Measurements from ENCODE around the gene NBAS.
"Not testable (repeated sequence)": the region's sequence is repeated elsewhere in the genome, so short reads cannot be mapped to it uniquely, and the experiment has no call there.

Gene NBAS

GRCh38 chr2:15544227-15544626 is 16.9 kb downstream of the NBAS start:
- Histone ChIP-seq H3K79me2 (ENCODE audit: insufficient read depth, low read length) (no peaks in the 10 kb centered on the region), H3K27me3 (ENCODE audit: insufficient read depth, low read length) (no peaks in the 10 kb centered on the region)

GRCh38 chr2:15543541-15543940 is 17.6 kb downstream of the NBAS start:
- Histone ChIP-seq H3K27me3 (ENCODE audit: insufficient read depth, low read length) (no peaks in the 10 kb centered on the region), H3K9ac (ENCODE audit: low read length) (no peak overlapping the region), H2AFZ (ENCODE audit: low read length) (no peak overlapping the region), H3K27ac (ENCODE audit: low read depth, low read length, poor library complexity, severe bottlenecking) (no peak overlapping the region), H3K9me2 (ENCODE audit: low read depth, low read length) (no peaks in the 10 kb centered on the region), H3F3A (ENCODE audit: insufficient read depth, low read length) (no peaks in the 10 kb centered on the region), H3K9me3 (ENCODE audit: low read length) (no peaks in the 10 kb centered on the region), H3K4me3 (ENCODE audit: low read depth, low read length, poor library complexity, severe bottlenecking) (no peak overlapping the region), H3K4me1 (ENCODE audit: insufficient read depth, low read length, severe bottlenecking) (peaks cover 11% of the 10 kb centered on the region), H3K79me2 (ENCODE audit: insufficient read depth, low read length) (no peaks in the 10 kb centered on the region), H4K20me1 (ENCODE audit: insufficient read depth, low read length) (no peaks in the 10 kb centered on the region), H3K4me2 (ENCODE audit: low read length) (no peak overlapping the region), H3K36me3 (ENCODE audit: insufficient read depth, low read length) (peaks cover 3% of the 10 kb centered on the region; the same call in 1 of the 2 replicates)
- TF ChIP-seq EZH2 (IDR thresholded peaks at IDR 0.05; ENCODE audit: borderline replicate concordance, low read length), result no peak
- TF ChIP-seq CTCF (IDR thresholded peaks at IDR 0.05; ENCODE audit: low read length), result no peak

More at GRCh38 chr2:15544227-15544626, 16.9 kb downstream of the NBAS start:
- peaks cover 11% of the 10 kb centered on the region for H3K4me1 ChIP-seq (ENCODE audit: insufficient read depth, low read length, severe bottlenecking)
- H3K4me3 ChIP-seq (ENCODE audit: low read depth, low read length, poor library complexity, severe bottlenecking), result no peak overlapping the region
- no peak overlapping the region for H3K4me2 ChIP-seq (ENCODE audit: low read length)
- H3K27ac ChIP-seq (ENCODE audit: low read depth, low read length, poor library complexity, severe bottlenecking), result no peak overlapping the region
- H3K9me2 ChIP-seq (ENCODE audit: low read depth, low read length), result no peaks in the 10 kb centered on the region
- H3F3A ChIP-seq (ENCODE audit: insufficient read depth, low read length), result no peaks in the 10 kb centered on the region
- no peaks in the 10 kb centered on the region for H3K9me3 ChIP-seq (ENCODE audit: low read length)
- no peak overlapping the region for H2AFZ ChIP-seq (ENCODE audit: low read length)
- H4K20me1 ChIP-seq (ENCODE audit: insufficient read depth, low read length), result no peaks in the 10 kb centered on the region
- H3K9ac ChIP-seq (ENCODE audit: low read length), result no peak overlapping the region
- H3K36me3 ChIP-seq (ENCODE audit: insufficient read depth, low read length), result peaks cover 3% of the 10 kb centered on the region; the same call in 1 of the 2 replicates
- TF ChIP-seq CTCF (IDR thresholded peaks at IDR 0.05; ENCODE audit: low read length) (no peak), EZH2 (IDR thresholded peaks at IDR 0.05; ENCODE audit: borderline replicate concordance, low read length) (no peak)

GRCh38 chr2:15543053-15543452 is 18.1 kb downstream of the NBAS start:
- no peaks in the 10 kb centered on the region for H3K9me3 ChIP-seq (ENCODE audit: low read length)
- H3K9me2 ChIP-seq (ENCODE audit: low read depth, low read length), result no peaks in the 10 kb centered on the region
- H4K20me1 ChIP-seq (ENCODE audit: insufficient read depth, low read length), result no peaks in the 10 kb centered on the region
- peaks cover 3% of the 10 kb centered on the region; the same call in 1 of the 2 replicates for H3K36me3 ChIP-seq (ENCODE audit: insufficient read depth, low read length)
- no peak overlapping the region for H2AFZ ChIP-seq (ENCODE audit: low read length)
- no peak for TF ChIP-seq EZH2 (IDR thresholded peaks at IDR 0.05; ENCODE audit: borderline replicate concordance, low read length)
- H3F3A ChIP-seq (ENCODE audit: insufficient read depth, low read length), result no peaks in the 10 kb centered on the region
- no peak overlapping the region for H3K9ac ChIP-seq (ENCODE audit: low read length)
- H3K4me1 ChIP-seq (ENCODE audit: insufficient read depth, low read length, severe bottlenecking), result peaks cover 11% of the 10 kb centered on the region
- no peak overlapping the region for H3K4me3 ChIP-seq (ENCODE audit: low read depth, low read length, poor library complexity, severe bottlenecking)
- H3K4me2 ChIP-seq (ENCODE audit: low read length), result no peak overlapping the region
- H3K79me2 ChIP-seq (ENCODE audit: insufficient read depth, low read length), result no peaks in the 10 kb centered on the region
- H3K27me3 ChIP-seq (ENCODE audit: insufficient read depth, low read length), result no peaks in the 10 kb centered on the region
- no peak overlapping the region for H3K27ac ChIP-seq (ENCODE audit: low read depth, low read length, poor library complexity, severe bottlenecking)

- not testable (repeated sequence) for H3K9me2 ChIP-seq (ENCODE audit: low read depth, low read length); H3K79me2 ChIP-seq (ENCODE audit: insufficient read depth, low read length); H3K36me3 ChIP-seq (ENCODE audit: insufficient read depth, low read length); H3K4me3 ChIP-seq (ENCODE audit: low read depth, low read length, poor library complexity, severe bottlenecking); H3K27ac ChIP-seq (ENCODE audit: low read depth, low read length, poor library complexity, severe bottlenecking); H4K20me1 ChIP-seq (ENCODE audit: insufficient read depth, low read length); H3K9ac ChIP-seq (ENCODE audit: low read length); H2AFZ ChIP-seq (ENCODE audit: low read length); H3K27me3 ChIP-seq (ENCODE audit: insufficient read depth, low read length); H3K9me3 ChIP-seq (ENCODE audit: low read length); H3K4me2 ChIP-seq (ENCODE audit: low read length); H3F3A ChIP-seq (ENCODE audit: insufficient read depth, low read length)
- peaks cover 11% of the 10 kb centered on the region for H3K4me1 ChIP-seq (ENCODE audit: insufficient read depth, low read length, severe bottlenecking)
These were observed 18.9 kb downstream of the NBAS start for GRCh38 chr2:15542269-15542668.

GRCh38 chr2:15540523-15540922 is 20.6 kb downstream of the NBAS start:
- H3K9me3 ChIP-seq (ENCODE audit: low read length); H3K79me2 ChIP-seq (ENCODE audit: insufficient read depth, low read length); H3K36me3 ChIP-seq (ENCODE audit: insufficient read depth, low read length); H3F3A ChIP-seq (ENCODE audit: insufficient read depth, low read length); H3K27me3 ChIP-seq (ENCODE audit: insufficient read depth, low read length); H3K9ac ChIP-seq (ENCODE audit: low read length); H4K20me1 ChIP-seq (ENCODE audit: insufficient read depth, low read length); H3K9me2 ChIP-seq (ENCODE audit: low read depth, low read length); H3K4me2 ChIP-seq (ENCODE audit: low read length); H2AFZ ChIP-seq (ENCODE audit: low read length); H3K4me3 ChIP-seq (ENCODE audit: low read depth, low read length, poor library complexity, severe bottlenecking): not testable (repeated sequence)
- Histone ChIP-seq H3K27ac (ENCODE audit: low read depth, low read length, poor library complexity, severe bottlenecking) (peak overlapping the region; percentile 48), H3K4me1 (ENCODE audit: insufficient read depth, low read length, severe bottlenecking) (peaks cover 11% of the 10 kb centered on the region)

All from OCI-LY1 (cell line).